Right lobe of liver (tissue), 6 donors: ENCODE measurements around the gene SLC7A1. TPM values are rescaled to one million over a fixed set of nuclear protein-coding genes. Genes with fewer than 3 reads are reported as not detected.

Experiments
- ATAC-seq, 4 donors: fragments of 200-7000 bp; cut with Tn5 transposase; one replicate each; pipeline ENCODE4 v1.9.1; 2020; ENCODE audit warnings: mild to moderate bottlenecking in 4 of 4, moderate library complexity in 4 of 4
- DNase-seq, 3 donors: peaks; one replicate each; pipeline ENCODE4 v3.0.0-alpha.2; 2020
- H3K27ac ChIP-seq, 3 donors: fragments of 200-600 bp; one replicate each; pipeline ENCODE4 v1.8.0; 2022
- H3K27me3 ChIP-seq, 2 donors: fragments of 200-600 bp; one replicate each; pipeline ENCODE4 v1.8.0; 2022
- H3K36me3 ChIP-seq, 4 donors: fragments of 200-600 bp; sonication (generic) in 1 of 4; one replicate each; pipeline versions ENCODE4 v1.5.1 to v1.8.0; 2017 to 2022; ENCODE audit warnings: control low read depth in 1 of 4
- H3K4me1 ChIP-seq, 4 donors: fragments of 200-600 bp; sonication (generic) in 1 of 4; one replicate each; pipeline versions ENCODE4 v1.5.1 to v1.8.0; 2017 to 2022; ENCODE audit warnings: control low read depth in 1 of 4
- H3K4me3 ChIP-seq, 3 donors: fragments of 200-600 bp; one replicate each; pipeline ENCODE4 v1.8.0; 2022
- H3K9me3 ChIP-seq, 4 donors: fragments of 200-600 bp; sonication (generic) in 1 of 4; one replicate each; pipeline versions ENCODE4 v1.5.1 to v1.8.0; 2017 to 2022; ENCODE audit warnings: control low read depth in 1 of 4
- CTCF ChIP-seq, 4 donors: fragments of 200-600 bp in 3 of 4; fragments of 450-650 bp in 1 of 4; IDR thresholded peaks; one replicate each; pipeline versions ENCODE4 v1.5.1 to v1.8.0; 2016 to 2022; ENCODE audit warnings: antibody characterized with exemption in 4 of 4, mild to moderate bottlenecking in 2 of 4
- POLR2A ChIP-seq: fragments of 450-650 bp; IDR thresholded peaks from one replicate; pipeline ENCODE4 v1.6.1; 2017; ENCODE audit warnings: antibody characterized with exemption, mild to moderate bottlenecking
- WGBS: methylation state at CpG from one replicate; pipeline ENCODE4 v1.1.6; 2018; ENCODE audit warnings: low coverage, low lambda C conversion rate; ENCODE audit not compliant: insufficient coverage; ENCODE audit errors: missing lambda C conversion rate; 5-methylcytosine and 5-hydroxymethylcytosine counted together
- intact Hi-C, 2 donors: fragments of 100-400 bp; cut with DNase I; formaldehyde crosslinking; loops; one replicate each; pipeline versions ENCODE4 v1.11.2 to v1.14.1; 2022
- total RNA-seq, 6 experiments: library from RNA; depleted of rRNA in 2 of 6; stranded (reverse); fragments of >200 nt in 2 of 6; fragmentation: NEBNext Ultra II Directional in 3 of 6; extraction: Animal tissue kit (Norgen Biotek cat#: 25700) in 3 of 6; gene quantifications; one replicate each; pipeline versions ENCODE4 v1.1.0 to v1.2.4, GENCODE V29; 2016 to 2023
- donor health status: DM: no; HTN: yes; CAD: no.
- donor health status: DM: no; HTN: no; CAD: no.
- donor health status: DM: no; HTN: no; CAD: no.
- donor health status: DM: no; HTN: yes; CAD: no.
- donor health status: DM: no; HTN: yes; CAD: no.

The SLC7A1 gene
- total RNA-seq, 6 experiments from 2014 or later: 0.70 to 6.5 (median 3.7) TPM

- no peak for DNase-seq
- ATAC-seq: no peak
Observed at GRCh38 chr13:29511106-29511796, 84.2 kb downstream of the SLC7A1 start.

GRCh38 chr13:29510651-29511084, 84.8 kb downstream of the SLC7A1 start:
- DNase-seq (no peak), ATAC-seq (no peak)
- TF ChIP-seq CTCF (IDR thresholded peaks at IDR 0.05) (no peak), POLR2A (no peak)
- Histone ChIP-seq H3K36me3 (no peaks in the 10 kb centered on the region), H3K4me1 (no peaks in the 10 kb centered on the region), H3K27ac (no peak overlapping the region), H3K9me3 (no peaks in the 10 kb centered on the region), H3K4me3 (no peak overlapping the region), H3K27me3 (no peaks in the 10 kb centered on the region)
- WGBS: 95% methylated on average over 7 of the region's 10 CpGs
- intact Hi-C loops: no loop called here

More at GRCh38 chr13:29511106-29511796, 84.2 kb downstream of the SLC7A1 start:
- Histone ChIP-seq H3K36me3 (no peaks in the 10 kb centered on the region), H3K4me1 (no peaks in the 10 kb centered on the region), H3K27me3 (no peaks in the 10 kb centered on the region), H3K4me3 (no peak overlapping the region), H3K9me3 (no peaks in the 10 kb centered on the region), H3K27ac (no peak overlapping the region)
- intact Hi-C loops: no loop called here
- WGBS: 94% methylated on average over 5 of the region's 12 CpGs
- no peak for TF ChIP-seq POLR2A
- TF ChIP-seq CTCF (IDR thresholded peaks at IDR 0.05): no peak

GRCh38 chr13:29509999-29510589, 85.4 kb downstream of the SLC7A1 start:
- TF ChIP-seq POLR2A (no peak), CTCF (IDR thresholded peaks at IDR 0.05) (no peak)
- no peak overlapping the region for H3K4me3 ChIP-seq
- no peak overlapping the region for H3K27ac ChIP-seq
- DNase-seq (no peak), ATAC-seq (no peak)
- WGBS: 95% methylated on average over 8 of the region's 14 CpGs
- H3K9me3 ChIP-seq: no peaks in the 10 kb centered on the region
- intact Hi-C loops: loop anchor here (5.0 to 10.0 kb wide), 3 partner anchors 205 to 607 kb away; no protein-coding TSS in a partner anchor
- H3K36me3 ChIP-seq: no peaks in the 10 kb centered on the region
- no peaks in the 10 kb centered on the region for H3K27me3 ChIP-seq
- H3K4me1 ChIP-seq: no peaks in the 10 kb centered on the region

DNA sequence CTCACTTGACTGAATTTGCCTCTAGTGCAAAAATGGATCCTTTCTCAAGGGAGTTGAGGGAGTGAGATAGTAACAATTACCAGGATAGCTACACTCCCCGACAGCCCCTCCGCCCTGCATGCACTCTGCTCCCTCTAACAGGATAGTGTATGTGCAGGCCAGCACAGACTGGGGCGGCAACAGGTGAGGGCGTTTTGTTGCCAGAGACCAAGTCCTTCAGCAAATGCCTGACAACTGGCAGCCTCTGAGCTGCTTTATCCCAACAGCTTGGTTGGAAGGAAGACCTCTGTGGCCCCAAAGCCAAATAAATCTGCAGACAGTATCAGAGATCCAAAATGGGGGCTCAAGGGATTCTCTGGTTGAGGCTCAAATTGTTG, 86.6 kb downstream of the SLC7A1 start:
- DNase-seq (no peak), ATAC-seq (no peak)
- no peak for TF ChIP-seq POLR2A
- H3K27ac ChIP-seq: no peak overlapping the region
- H3K36me3 ChIP-seq: no peaks in the 10 kb centered on the region
- no peak overlapping the region for H3K4me3 ChIP-seq
- intact Hi-C loops: loop anchor here (5.0 to 10.0 kb wide), 3 partner anchors 206 to 608 kb away; no protein-coding TSS in a partner anchor
- H3K27me3 ChIP-seq: no peaks in the 10 kb centered on the region
- 94% methylated on average over 3 of the region's 4 CpGs for WGBS
- no peaks in the 10 kb centered on the region for H3K9me3 ChIP-seq
- H3K4me1 ChIP-seq: no peaks in the 10 kb centered on the region

DNA sequence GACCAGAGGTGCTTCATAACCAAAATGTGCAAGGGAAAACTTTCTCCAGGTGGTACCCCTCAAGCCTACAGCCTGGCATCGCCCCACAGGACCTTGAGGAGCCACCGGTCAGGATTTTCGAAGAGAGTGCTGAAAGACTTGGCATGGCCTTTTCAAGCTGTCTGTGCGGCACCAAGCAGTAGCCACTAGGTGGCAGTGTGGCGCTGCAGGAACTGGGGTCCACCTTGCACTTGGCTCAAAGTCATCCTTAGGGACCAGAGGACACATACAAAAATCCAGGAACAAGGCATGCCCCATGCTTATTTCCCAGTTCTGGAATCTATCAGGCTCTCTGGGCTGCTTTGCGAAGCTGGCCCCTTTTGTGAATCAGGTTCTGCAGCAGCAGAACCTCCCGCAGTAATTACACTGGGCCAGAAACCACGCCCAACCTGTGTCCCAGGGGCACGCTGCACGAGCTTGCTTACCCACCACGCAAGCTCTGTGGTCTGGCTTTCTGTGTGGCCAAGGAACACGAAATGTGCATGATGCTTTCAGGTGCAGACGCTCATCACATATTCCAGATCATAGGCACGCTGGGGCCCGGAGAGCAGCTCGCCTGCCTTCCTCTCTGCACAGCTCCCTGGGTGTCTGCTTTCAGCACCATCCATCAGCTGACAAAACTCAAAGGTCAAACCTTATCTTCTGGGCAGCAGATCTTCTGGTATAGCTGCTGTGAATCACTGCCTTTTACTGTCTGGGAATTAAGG, 87.2 kb downstream of the SLC7A1 start:
- Histone ChIP-seq H3K27me3 (no peaks in the 10 kb centered on the region), H3K9me3 (no peaks in the 10 kb centered on the region), H3K4me3 (no peak overlapping the region), H3K27ac (no peak overlapping the region), H3K36me3 (no peaks in the 10 kb centered on the region), H3K4me1 (no peaks in the 10 kb centered on the region)
- DNase-seq (peak; percentile 81 to 86 (median 83)), ATAC-seq (peak; percentile 90 to 97 (median 92))
- WGBS: 80% methylated on average over 1 of the region's 16 CpGs
- TF ChIP-seq CTCF (IDR thresholded peaks at IDR 0.05) (peak; percentile 90 to 99 (median 98)), POLR2A (no peak)
- intact Hi-C loops: loop anchor here (5.0 to 10.0 kb wide), 3 partner anchors 206 to 609 kb away; no protein-coding TSS in a partner anchor
